ENCODE measurements around the gene HCN2. TPM values are rescaled to one million over a fixed set of nuclear protein-coding genes. Genes with fewer than 3 reads are reported as not detected.

HCN2 gene
- total and polyA plus RNA-seq, 2 of the 13 experiments (the other 11 are each of a cell fraction or from before 2014, with no cell fraction given): 0.01 TPM; not detected in 1

DNA sequence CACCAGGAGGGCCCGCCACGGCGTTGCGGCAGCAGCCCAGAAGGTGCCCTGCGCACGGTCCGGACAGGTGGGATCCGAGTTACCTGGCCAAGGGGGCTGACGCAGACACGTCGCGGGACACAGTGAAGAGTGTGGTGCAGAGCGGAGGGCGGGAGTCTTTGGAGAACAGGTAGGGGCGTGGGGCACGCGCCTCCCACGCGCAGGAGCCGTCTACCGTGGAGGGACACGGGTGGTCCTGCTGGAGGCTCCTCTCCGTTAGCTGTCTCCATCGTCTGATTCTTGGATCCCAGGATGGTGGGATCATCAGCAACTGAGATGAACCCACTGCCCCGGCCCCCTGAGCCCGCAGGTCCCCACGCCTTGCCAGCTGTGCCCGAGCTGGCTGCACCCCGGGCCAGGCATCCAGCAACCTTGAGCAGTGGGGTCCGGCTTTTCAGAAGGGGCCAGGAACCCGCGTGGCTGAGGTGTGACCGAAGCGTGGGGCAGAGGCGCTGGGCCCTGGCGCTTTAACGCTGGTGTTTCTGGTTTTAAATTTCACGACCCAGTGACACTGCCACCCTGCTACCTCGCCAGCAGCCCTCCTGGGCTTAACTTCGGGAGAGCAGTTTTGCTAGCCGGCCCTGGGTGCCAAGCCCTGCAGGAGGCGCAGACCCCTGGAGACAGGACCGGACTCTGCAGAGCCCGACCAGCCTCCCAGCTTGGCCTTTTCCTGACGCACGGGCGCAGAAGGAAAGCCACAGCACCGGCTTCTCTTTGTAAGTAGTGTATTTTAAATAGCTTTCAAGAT lies 57.3 kb downstream of the HCN2 start (continued):
- TF ChIP-seq GTF3A (CRISPR knock-in tag; conservative IDR thresholded peaks at IDR 0.05): no peak
- TF ChIP-seq KLF12 (CRISPR knock-in tag; IDR thresholded peaks at IDR 0.05; ENCODE audit: borderline replicate concordance): no peak
- TF ChIP-seq ZNF607 (CRISPR knock-in tag; IDR thresholded peaks at IDR 0.05; ENCODE audit: borderline replicate concordance): no peak
- no peak for TF ChIP-seq NRL (CRISPR knock-in tag; IDR thresholded peaks at IDR 0.05; ENCODE audit: borderline replicate concordance)
- TF ChIP-seq YEATS4 (CRISPR knock-in tag; IDR thresholded peaks at IDR 0.05; ENCODE audit: borderline replicate concordance): no peak
- TF ChIP-seq ZNF644 (CRISPR knock-in tag; IDR thresholded peaks at IDR 0.05; ENCODE audit: low read depth): no peak
- TF ChIP-seq, protein P1, sequence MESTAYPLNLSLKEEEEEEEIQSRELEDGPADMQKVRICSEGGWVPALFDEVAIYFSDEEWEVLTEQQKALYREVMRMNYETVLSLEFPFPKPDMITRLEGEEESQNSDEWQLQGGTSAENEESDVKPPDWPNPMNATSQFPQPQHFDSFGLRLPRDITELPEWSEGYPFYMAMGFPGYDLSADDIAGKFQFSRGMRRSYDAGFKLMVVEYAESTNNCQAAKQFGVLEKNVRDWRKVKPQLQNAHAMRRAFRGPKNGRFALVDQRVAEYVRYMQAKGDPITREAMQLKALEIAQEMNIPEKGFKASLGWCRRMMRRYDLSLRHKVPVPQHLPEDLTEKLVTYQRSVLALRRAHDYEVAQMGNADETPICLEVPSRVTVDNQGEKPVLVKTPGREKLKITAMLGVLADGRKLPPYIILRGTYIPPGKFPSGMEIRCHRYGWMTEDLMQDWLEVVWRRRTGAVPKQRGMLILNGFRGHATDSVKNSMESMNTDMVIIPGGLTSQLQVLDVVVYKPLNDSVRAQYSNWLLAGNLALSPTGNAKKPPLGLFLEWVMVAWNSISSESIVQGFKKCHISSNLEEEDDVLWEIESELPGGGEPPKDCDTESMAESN (CRISPR knock-in tag; conservative IDR thresholded peaks at IDR 0.05): no peak
- TF ChIP-seq, protein P2, sequence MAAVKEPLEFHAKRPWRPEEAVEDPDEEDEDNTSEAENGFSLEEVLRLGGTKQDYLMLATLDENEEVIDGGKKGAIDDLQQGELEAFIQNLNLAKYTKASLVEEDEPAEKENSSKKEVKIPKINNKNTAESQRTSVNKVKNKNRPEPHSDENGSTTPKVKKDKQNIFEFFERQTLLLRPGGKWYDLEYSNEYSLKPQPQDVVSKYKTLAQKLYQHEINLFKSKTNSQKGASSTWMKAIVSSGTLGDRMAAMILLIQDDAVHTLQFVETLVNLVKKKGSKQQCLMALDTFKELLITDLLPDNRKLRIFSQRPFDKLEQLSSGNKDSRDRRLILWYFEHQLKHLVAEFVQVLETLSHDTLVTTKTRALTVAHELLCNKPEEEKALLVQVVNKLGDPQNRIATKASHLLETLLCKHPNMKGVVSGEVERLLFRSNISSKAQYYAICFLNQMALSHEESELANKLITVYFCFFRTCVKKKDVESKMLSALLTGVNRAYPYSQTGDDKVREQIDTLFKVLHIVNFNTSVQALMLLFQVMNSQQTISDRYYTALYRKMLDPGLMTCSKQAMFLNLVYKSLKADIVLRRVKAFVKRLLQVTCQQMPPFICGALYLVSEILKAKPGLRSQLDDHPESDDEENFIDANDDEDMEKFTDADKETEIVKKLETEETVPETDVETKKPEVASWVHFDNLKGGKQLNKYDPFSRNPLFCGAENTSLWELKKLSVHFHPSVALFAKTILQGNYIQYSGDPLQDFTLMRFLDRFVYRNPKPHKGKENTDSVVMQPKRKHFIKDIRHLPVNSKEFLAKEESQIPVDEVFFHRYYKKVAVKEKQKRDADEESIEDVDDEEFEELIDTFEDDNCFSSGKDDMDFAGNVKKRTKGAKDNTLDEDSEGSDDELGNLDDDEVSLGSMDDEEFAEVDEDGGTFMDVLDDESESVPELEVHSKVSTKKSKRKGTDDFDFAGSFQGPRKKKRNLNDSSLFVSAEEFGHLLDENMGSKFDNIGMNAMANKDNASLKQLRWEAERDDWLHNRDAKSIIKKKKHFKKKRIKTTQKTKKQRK (IDR thresholded peaks at IDR 0.05; ENCODE audit: low read length): no peak
- no peak for TF ChIP-seq SETDB1 (CRISPR knock-in tag; IDR thresholded peaks at IDR 0.05; ENCODE audit: borderline replicate concordance)
- TF ChIP-seq THYN1 (CRISPR knock-in tag; IDR thresholded peaks at IDR 0.05; ENCODE audit: borderline replicate concordance, low read depth): no peak
- TF ChIP-seq ZFP41 (CRISPR knock-in tag; IDR thresholded peaks at IDR 0.05; ENCODE audit: borderline replicate concordance): no peak
- no peak for TF ChIP-seq RELA (CRISPR knock-in tag; IDR thresholded peaks at IDR 0.05)
- TF ChIP-seq ZC3H13 (CRISPR knock-in tag; IDR thresholded peaks at IDR 0.05): peak; percentile 74; the same call in 1 of the 2 replicates
- 0 out of 2 replicates have a peak, but pooled peaks have one; percentile 19 for TF ChIP-seq PCBP1 (IDR thresholded peaks at IDR 0.05; ENCODE audit: borderline replicate concordance, low read depth, low read length)
- TF ChIP-seq, protein P3, sequence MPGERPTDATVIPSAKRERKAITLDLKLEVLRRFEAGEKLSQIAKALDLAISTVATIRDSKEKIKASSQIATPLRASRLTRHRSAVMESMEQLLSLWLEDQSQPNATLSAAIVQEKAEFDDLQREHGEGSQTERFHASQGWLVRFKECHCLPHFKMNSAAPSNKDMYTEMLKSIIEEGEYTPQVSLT (CRISPR knock-in tag; IDR thresholded peaks at IDR 0.05; ENCODE audit: borderline replicate concordance, low read depth): no peak
- no peak for TF ChIP-seq ZNF382 (CRISPR knock-in tag; IDR thresholded peaks at IDR 0.05; ENCODE audit: borderline replicate concordance)
- TF ChIP-seq, protein P4, sequence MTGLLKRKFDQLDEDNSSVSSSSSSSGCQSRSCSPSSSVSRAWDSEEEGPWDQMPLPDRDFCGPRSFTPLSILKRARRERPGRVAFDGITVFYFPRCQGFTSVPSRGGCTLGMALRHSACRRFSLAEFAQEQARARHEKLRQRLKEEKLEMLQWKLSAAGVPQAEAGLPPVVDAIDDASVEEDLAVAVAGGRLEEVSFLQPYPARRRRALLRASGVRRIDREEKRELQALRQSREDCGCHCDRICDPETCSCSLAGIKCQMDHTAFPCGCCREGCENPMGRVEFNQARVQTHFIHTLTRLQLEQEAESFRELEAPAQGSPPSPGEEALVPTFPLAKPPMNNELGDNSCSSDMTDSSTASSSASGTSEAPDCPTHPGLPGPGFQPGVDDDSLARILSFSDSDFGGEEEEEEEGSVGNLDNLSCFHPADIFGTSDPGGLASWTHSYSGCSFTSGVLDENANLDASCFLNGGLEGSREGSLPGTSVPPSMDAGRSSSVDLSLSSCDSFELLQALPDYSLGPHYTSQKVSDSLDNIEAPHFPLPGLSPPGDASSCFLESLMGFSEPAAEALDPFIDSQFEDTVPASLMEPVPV (CRISPR knock-in tag; IDR thresholded peaks at IDR 0.05): no peak
- TF ChIP-seq, protein P5, sequence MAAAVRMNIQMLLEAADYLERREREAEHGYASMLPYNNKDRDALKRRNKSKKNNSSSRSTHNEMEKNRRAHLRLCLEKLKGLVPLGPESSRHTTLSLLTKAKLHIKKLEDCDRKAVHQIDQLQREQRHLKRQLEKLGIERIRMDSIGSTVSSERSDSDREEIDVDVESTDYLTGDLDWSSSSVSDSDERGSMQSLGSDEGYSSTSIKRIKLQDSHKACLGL (CRISPR knock-in tag; IDR thresholded peaks at IDR 0.05): no peak
- no peak for TF ChIP-seq NPAS2 (CRISPR knock-in tag; IDR thresholded peaks at IDR 0.05; ENCODE audit: borderline replicate concordance)
- TF ChIP-seq PHB2 (IDR thresholded peaks at IDR 0.05; ENCODE audit: partially characterized antibody): no peak
- no peak for TF ChIP-seq ZNF468 (CRISPR knock-in tag; IDR thresholded peaks at IDR 0.05)
- TF ChIP-seq SALL2 (CRISPR knock-in tag; IDR thresholded peaks at IDR 0.05): no peak

Measured in HepG2 (cell line).